ENCODE data around the gene FBH1. TPM values are rescaled to one million over a fixed set of nuclear protein-coding genes. Genes with fewer than 3 reads are reported as not detected.
A peak's percentile ranks its signal among the peaks of the same experiment; 100 is the strongest.

The FBH1 gene
- total and polyA plus RNA-seq, 9 of the 15 experiments (the other 6 are each of a cell fraction or from before 2014, with no cell fraction given), result 13.4 to 108 (median 77.8) TPM

GRCh38 chr10:5889624-5890451 is at the start of gene FBH1, which contains the start of gene ANKRD16 (continued):
- TF ChIP-seq MED1 (CRISPR knock-in tag; IDR thresholded peaks at IDR 0.05; ENCODE audit: borderline replicate concordance) (no peak), SUPT5H (IDR thresholded peaks at IDR 0.05) (peak; percentile 84), CHCHD3 (CRISPR knock-in tag; IDR thresholded peaks at IDR 0.05) (no peak), SPI1 (IDR thresholded peaks at IDR 0.05; ENCODE audit: borderline replicate concordance, low read depth, low read length) (peak; percentile 48; the same call in 1 of the 2 replicates), ZBTB11 (CRISPR knock-in tag; IDR thresholded peaks at IDR 0.05) (peak in 1 of 3 experiments; percentile 74; a peak in 2 of 6 replicates), ZNF507 (tag; conservative IDR thresholded peaks at IDR 0.05) (no peak), EGR1 (conservative IDR thresholded peaks at IDR 0.05) (peak; percentile 24), ASH1L (IDR thresholded peaks at IDR 0.05; ENCODE audit: borderline replicate concordance, low read depth, partially characterized antibody) (peak; percentile 98), ESRRA (IDR thresholded peaks at IDR 0.05; ENCODE audit: borderline replicate concordance, low read depth) (peak; percentile 78; the same call in 1 of the 2 replicates), POLR2AphosphoS5 (IDR thresholded peaks at IDR 0.05; ENCODE audit: control insufficient read depth, insufficient read depth, low read depth, low read length) (0 out of 2 replicates have a peak, but pooled peaks have one; percentile 47), ZNF277 (CRISPR knock-in tag; IDR thresholded peaks at IDR 0.05; ENCODE audit: borderline replicate concordance) (no peak), CTCF (IDR thresholded peaks at IDR 0.05 in 2 of 3, conservative IDR thresholded peaks at IDR 0.05 in 1 of 3; ENCODE audit: insufficient read depth in 2 of 3, low read depth in 1 of 3, low read length in 3 of 3) (peak in 1 of 3 experiments; percentile 22; a peak in 2 of 6 replicates), ZNF274 (IDR thresholded peaks at IDR 0.05; ENCODE audit: borderline replicate concordance, low read depth, low read length) (no peak), SRF (CRISPR knock-in tag; IDR thresholded peaks at IDR 0.05) (peak in 1 of 2 experiments; percentile 50; a peak in 1 of 4 replicates), GABPA (tag; conservative IDR thresholded peaks at IDR 0.05; ENCODE audit: low read depth) (peak; percentile 98), HMG20B (CRISPR knock-in tag; IDR thresholded peaks at IDR 0.05) (no peak), ZNF511 (CRISPR knock-in tag; IDR thresholded peaks at IDR 0.05) (0 out of 2 replicates have a peak, but pooled peaks have one; percentile 78), FIP1L1 (IDR thresholded peaks at IDR 0.05; ENCODE audit: low read depth, low read length, poor library complexity, severe bottlenecking) (peak; percentile 76), FOXA1 (IDR thresholded peaks at IDR 0.05; ENCODE audit: borderline replicate concordance) (no peak)

Data from K562 (cell line).